H1 (cell line): ENCODE results near the gene GCSH. TPM values are rescaled to one million over a fixed set of nuclear protein-coding genes. Genes with fewer than 3 reads are reported as not detected.

Experiments used
- CHD2 ChIP-seq: IDR thresholded peaks from 2 replicates; pipeline ENCODE4 v1.6.1; 2012; ENCODE audit warnings: low read length, improper control_type of control experiment
- TAF7 ChIP-seq: optimal IDR thresholded peaks from 2 replicates; pipeline ENCODE3; 2011; ENCODE audit warnings: low read depth, mild to moderate bottlenecking, inconsistent platforms, low read length, moderate library complexity, borderline replicate concordance
- polyA plus RNA-seq, 7 experiments: library from polyadenylated mRNA; depleted of rRNA in 3 of 7; stranded (reverse) in 5 of 7; unstranded in 2 of 7; fragments of >200 nt in 5 of 7; fragments of 200-250 nt in 2 of 7; gene quantifications; 1 replicate in 5 of 7; 2 replicates in 1 of 7; 4 replicates in 1 of 7; pipeline versions ENCODE4 v1.2.1 to v1.2.3, GENCODE V29; 2011 to 2013; ENCODE audit warnings: missing spikeins in 2 of 7, mixed read lengths in 2 of 7
- total RNA-seq: library from RNA; stranded (reverse); fragmentation: NEBNext Ultra II Directional; extraction: Animal tissue kit (Norgen Biotek cat#: 25700); gene quantifications from 2 replicates; pipeline ENCODE4 v1.2.1, GENCODE V29; 2021

Gene GCSH
- total and polyA plus RNA-seq, 2 of the 8 experiments (the other 6 are each of a cell fraction or from before 2014, with no cell fraction given): 28.2 to 108 TPM

GRCh38 chr16:81106826-81107503 lies 10.8 kb upstream of the GCSH start (continued):
- TF ChIP-seq TAF7 (no peak), CHD2 (no peak)
- TF ChIP-seq, all 59 proteins: peak for 0
